Nephron (organoid): ENCODE results near the gene P2RY4.

Experiments
- H3K27ac Mint-ChIP-seq, 3 experiments: 2 replicates each; pipeline ENCODE4 v1.8.0; 2020; ENCODE audit warnings: mixed read lengths in 3 of 3, mild to moderate bottlenecking in 2 of 3, moderate library complexity in 1 of 3
- H3K27me3 Mint-ChIP-seq: 2 replicates; pipeline ENCODE4 v1.8.0; 2021; ENCODE audit warnings: low read depth, mild to moderate bottlenecking, moderate library complexity, mixed read lengths
- H3K36me3 Mint-ChIP-seq: 2 replicates; pipeline ENCODE4 v1.8.0; 2020; ENCODE audit warnings: low read depth, mixed read lengths
- H3K4me1 Mint-ChIP-seq: 2 replicates; pipeline ENCODE4 v1.8.0; 2020; ENCODE audit warnings: mixed read lengths
- H3K4me3 Mint-ChIP-seq, 3 experiments: 2 replicates each; pipeline ENCODE4 v1.8.0; 2020; ENCODE audit warnings: mild to moderate bottlenecking in 3 of 3, mixed read lengths in 3 of 3, moderate library complexity in 2 of 3
- H3K9me3 Mint-ChIP-seq: 2 replicates; pipeline ENCODE4 v1.8.0; 2020; ENCODE audit warnings: mixed read lengths
- TF ChIP-seq, protein P1 (sequence below), 3 experiments: fragments of 200-600 bp; sonication (generic); IDR thresholded peaks; one replicate each; pipeline ENCODE4 v1.5.0; 2021; ENCODE audit warnings: antibody characterized with exemption in 3 of 3; ENCODE audit not compliant: unreplicated experiment in 3 of 3

Gene P2RY4

DNA sequence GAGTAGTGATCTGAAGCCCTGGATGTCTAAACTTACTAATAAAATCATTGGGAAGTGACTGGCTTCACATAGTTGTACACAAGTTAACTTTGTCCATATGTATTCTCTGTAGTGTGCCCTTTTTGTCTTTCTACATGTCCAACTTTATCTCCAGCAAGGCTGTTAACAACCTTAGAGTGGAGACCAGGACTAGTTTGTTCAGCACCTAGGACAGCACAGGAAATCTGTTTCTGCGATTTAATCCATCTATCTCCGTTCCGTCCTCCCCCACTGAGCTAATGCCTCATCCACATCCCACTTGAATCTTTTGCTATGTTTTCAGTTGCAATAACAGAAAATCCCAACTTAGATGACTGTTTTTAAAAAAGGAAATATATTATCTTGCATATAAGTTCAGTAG, 4.8 kb upstream of the P2RY4 start:
- peaks cover 7% of the 10 kb centered on the region for H3K9me3 Mint-ChIP-seq
- no peaks in the 10 kb centered on the region for H3K4me1 Mint-ChIP-seq
- H3K27ac Mint-ChIP-seq: no peak overlapping the region
- no peaks in the 10 kb centered on the region for H3K27me3 Mint-ChIP-seq
- no peaks in the 10 kb centered on the region for H3K36me3 Mint-ChIP-seq
- H3K4me3 Mint-ChIP-seq: no peak overlapping the region
- TF ChIP-seq, protein P1, sequence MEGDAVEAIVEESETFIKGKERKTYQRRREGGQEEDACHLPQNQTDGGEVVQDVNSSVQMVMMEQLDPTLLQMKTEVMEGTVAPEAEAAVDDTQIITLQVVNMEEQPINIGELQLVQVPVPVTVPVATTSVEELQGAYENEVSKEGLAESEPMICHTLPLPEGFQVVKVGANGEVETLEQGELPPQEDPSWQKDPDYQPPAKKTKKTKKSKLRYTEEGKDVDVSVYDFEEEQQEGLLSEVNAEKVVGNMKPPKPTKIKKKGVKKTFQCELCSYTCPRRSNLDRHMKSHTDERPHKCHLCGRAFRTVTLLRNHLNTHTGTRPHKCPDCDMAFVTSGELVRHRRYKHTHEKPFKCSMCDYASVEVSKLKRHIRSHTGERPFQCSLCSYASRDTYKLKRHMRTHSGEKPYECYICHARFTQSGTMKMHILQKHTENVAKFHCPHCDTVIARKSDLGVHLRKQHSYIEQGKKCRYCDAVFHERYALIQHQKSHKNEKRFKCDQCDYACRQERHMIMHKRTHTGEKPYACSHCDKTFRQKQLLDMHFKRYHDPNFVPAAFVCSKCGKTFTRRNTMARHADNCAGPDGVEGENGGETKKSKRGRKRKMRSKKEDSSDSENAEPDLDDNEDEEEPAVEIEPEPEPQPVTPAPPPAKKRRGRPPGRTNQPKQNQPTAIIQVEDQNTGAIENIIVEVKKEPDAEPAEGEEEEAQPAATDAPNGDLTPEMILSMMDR (IDR thresholded peaks at IDR 0.05; ENCODE audit: unreplicated experiment in 3 of 3): no peak

GRCh38 chrX:70262952-70263567, 3.1 kb upstream of the P2RY4 start:
- Mint-ChIP-seq H3K9me3 (peaks cover 9% of the 10 kb centered on the region), H3K27ac (no peak overlapping the region), H3K36me3 (no peaks in the 10 kb centered on the region), H3K27me3 (no peaks in the 10 kb centered on the region), H3K4me1 (no peaks in the 10 kb centered on the region), H3K4me3 (no peak overlapping the region)
- TF ChIP-seq, protein P1 (IDR thresholded peaks at IDR 0.05; ENCODE audit: unreplicated experiment in 3 of 3): peak; percentile 31 to 44 (median 42)

- no peaks in the 10 kb centered on the region for H3K27me3 Mint-ChIP-seq
- no peak overlapping the region for H3K27ac Mint-ChIP-seq
- H3K9me3 Mint-ChIP-seq: peaks cover 6% of the 10 kb centered on the region
- H3K4me3 Mint-ChIP-seq: no peak overlapping the region
- no peaks in the 10 kb centered on the region for H3K4me1 Mint-ChIP-seq
- TF ChIP-seq, protein P1 (IDR thresholded peaks at IDR 0.05; ENCODE audit: unreplicated experiment in 3 of 3): no peak
- H3K36me3 Mint-ChIP-seq: no peaks in the 10 kb centered on the region
Measured at GRCh38 chrX:70257423-70258288, 2.3 kb downstream of the P2RY4 start.

DNA sequence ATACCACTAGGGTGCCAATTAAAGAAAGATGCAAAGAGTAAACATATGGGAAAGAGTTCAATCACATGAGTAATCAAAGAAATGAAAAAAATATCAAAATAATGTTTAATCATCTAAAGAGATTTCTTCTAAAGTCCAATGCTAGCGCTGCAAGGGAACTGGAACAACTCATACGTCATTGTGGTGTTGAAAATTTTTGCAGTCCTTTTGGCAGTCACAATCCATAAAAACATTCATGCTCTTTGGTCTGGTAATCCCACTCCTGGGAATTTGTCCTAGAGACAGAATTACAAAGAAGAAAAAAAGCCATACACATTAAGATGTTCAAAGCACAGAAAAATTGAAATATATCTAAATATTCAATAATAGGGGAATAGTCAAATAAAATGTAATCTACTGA, 4.6 kb downstream of the P2RY4 start:
- TF ChIP-seq, protein P1 (IDR thresholded peaks at IDR 0.05; ENCODE audit: unreplicated experiment in 3 of 3): no peak
- H3K4me1 Mint-ChIP-seq: no peaks in the 10 kb centered on the region
- H3K27me3 Mint-ChIP-seq: no peaks in the 10 kb centered on the region
- H3K27ac Mint-ChIP-seq: no peak overlapping the region
- peaks cover 2% of the 10 kb centered on the region for H3K9me3 Mint-ChIP-seq
- no peak overlapping the region for H3K4me3 Mint-ChIP-seq
- no peaks in the 10 kb centered on the region for H3K36me3 Mint-ChIP-seq

- Mint-ChIP-seq H3K4me3 (no peak overlapping the region), H3K27ac (no peak overlapping the region), H3K4me1 (no peaks in the 10 kb centered on the region), H3K36me3 (no peaks in the 10 kb centered on the region), H3K27me3 (no peaks in the 10 kb centered on the region), H3K9me3 (peaks cover 3% of the 10 kb centered on the region)
- TF ChIP-seq, protein P1 (IDR thresholded peaks at IDR 0.05; ENCODE audit: unreplicated experiment in 3 of 3): no peak
Measured at GRCh38 chrX:70254909-70255308, 5.1 kb downstream of the P2RY4 start.
